Fibroblast of the conjunctiva (primary cell): ENCODE data around the gene GMPR.
"Not testable (repeated sequence)": the region's sequence is repeated elsewhere in the genome, so short reads cannot be mapped to it uniquely, and the experiment has no call there.

Experiments used
- DNase-seq: peaks from one replicate; pipeline ENCODE4 v3.0.0-alpha.2; 2010; ENCODE audit warnings: low read depth

The GMPR gene

DNA sequence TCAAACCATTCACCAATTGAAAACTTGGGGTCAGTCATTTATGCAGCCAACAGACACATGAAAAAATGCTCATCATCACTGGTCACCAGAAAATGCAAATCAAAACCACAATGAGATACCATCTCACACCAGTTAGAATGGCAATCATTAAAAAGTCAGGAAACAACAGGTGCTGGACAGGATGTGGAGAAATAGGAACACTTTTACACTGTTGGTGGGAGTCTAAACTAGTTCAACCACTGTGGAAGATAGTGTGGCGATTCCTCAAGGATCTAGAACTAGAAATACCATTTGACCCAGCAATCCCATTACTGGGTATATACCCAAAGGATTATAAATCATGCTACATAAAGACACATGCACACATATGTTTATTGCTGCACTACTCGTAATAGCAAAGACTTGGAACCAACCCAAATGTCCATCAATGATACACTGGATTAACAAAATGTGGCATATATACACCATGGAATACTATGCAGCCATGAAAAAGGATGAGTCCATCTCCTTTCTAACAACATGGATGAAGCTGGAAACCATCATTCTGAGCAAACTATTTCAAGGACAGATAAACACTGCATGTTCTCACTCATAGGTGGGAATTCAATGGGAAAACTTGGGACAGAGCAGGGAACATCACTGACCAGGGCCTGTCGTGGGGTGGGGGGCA, 13.2 kb upstream of the GMPR start:
- DNase-seq = not testable (repeated sequence)

DNA sequence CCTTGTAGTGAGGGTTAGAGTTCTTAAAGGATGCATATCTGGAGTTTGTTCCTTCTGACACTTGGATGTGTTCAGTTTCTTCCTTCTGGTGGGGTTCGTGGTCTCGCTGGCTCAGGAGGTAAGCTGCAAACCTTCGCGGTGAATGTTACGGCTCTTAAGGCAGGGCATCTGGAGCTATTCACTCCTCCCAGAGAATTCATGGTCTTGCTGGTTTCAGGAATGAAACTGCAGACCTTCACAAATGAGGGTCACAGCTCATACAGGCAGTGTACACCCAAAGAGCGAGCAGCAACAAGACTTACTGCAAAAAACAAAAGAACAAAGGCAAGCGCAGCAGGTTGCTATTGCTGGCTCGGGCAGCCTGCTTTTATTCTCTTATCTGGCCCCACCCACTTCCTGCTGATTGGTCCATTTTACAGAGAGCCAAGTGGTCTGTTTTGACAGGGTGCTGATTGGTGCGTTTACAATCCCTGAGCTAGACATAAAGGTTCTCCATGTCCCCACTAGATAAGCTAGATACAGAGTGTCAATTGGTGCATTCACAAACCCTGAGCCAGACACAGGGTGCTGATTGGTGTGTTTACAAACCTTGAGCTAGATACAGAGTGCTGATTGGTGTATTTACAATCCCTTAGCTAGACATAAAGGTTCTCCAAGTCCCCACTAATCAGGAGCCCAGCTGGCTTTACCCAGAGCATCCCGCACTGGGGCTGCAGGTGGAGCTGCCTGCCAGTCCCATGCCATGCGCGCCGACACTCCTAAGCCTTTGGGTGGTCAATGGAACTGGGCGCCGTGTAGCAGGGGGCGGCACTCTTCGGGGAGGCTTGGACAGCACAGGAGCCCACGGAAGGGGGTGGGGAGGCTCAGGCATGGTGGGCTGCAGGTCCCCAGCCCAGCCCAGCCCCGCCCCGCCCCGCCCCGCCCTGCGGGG, 12.0 kb upstream of the GMPR start:
- DNase-seq = not testable (repeated sequence)

DNA sequence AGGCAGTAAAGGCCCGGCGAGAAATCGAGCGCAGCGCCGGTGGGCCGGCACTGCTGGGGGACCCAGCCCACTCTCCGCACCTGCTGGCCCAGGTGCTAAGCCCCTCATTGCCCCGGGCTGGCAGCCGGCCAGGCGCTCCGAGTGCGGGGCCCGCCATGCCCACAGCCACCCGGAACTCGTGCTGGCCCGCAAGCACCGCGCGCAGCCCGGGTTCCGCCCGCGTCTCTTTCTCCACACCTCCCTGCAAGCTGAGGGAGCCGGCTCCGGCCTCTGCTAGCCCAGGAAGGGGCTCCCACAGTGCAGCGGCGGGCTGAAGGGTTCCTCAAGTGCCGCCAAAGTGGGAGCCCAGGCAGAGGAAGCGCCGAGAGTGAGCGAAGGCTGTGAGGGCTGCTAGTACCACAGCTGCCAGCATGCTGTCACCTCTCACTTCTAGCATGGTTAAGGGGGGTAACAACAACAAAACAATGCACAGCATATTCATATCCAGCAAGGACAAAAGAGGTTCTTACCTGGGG, 11.3 kb upstream of the GMPR start:
- no peak for DNase-seq

DNA sequence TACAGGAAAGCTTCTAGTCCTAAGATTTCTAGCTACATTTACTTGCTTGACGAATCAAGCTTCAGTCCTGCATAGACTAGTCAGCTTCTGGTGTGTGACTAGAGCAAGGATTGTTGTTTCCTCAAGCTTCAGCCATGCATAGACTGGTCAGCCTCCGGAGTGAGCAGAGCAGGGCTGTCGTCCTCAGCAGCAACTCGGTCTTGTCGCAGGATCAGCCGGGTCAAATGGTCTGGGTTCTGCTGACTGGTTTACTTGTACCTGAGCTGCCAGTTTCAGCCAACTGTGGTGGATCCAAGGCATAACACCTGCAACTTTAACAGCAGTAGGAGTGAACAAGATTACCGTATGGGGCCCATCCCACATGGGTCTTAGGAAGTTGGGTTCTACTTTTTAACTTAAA, 10.8 kb upstream of the GMPR start:
- DNase-seq = no peak

DNA sequence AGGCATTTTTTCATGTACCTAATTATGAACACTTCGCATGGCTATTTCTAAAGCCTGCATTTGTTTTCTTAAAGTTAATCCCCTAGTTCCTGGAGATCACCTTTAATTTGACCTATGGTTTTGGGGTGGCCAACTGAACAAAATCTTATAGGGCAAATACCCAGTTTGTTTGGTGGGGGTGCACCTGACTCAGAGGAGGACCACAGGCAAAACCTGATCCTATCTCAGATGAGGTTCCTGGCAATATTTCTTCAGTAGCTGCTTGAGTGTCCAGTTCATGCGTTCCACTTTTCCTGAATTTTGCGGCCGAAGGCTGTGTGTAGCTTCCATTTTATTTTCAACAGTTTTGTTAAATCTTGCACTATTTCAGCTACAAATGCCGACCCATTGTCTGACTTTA, 10.3 kb upstream of the GMPR start:
- DNase-seq = no peak

DNA sequence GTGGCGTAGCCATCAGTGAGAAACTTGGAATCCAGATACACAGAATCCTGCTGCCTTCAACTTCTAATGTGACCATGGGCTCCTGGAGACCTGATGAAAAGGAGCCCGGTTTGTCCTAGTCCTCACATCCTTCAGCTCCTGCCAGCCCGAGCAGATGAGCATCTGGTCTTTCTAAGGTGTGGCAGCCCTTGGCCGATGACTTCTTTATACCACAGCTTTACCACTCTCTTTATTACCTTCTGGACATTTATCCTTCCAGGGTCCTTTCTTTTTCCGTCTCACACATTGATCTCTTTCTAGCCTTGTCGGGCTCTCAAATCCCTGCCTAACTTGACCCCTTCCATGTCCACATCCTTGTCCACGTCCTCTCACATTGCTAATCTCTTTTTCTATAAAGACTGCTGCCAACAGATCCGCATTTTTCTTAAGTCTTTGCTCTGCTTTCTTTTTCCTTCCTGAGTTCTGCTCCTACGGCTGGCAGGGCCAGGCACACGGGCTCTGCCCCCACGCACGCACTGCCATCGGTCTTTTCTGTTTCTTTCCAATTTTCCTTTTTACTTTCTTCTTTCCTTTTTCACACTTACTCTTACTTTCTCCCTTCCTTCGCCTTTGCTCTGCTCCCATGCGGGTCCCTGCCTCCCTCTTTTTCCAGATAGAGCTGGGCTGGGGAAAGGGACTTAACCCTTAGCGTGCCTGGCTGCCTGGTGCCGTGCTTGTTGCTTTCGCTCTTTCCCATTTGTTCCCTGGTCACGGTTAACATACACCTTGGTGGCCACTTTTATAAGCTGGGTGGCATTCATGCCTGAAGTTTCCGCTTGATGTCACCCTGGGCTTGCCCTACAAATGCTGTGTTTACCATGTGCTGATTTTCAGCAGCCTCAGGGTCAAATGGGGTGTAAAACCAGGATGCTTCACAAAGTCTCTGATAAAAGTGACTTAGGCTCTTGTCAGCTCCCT, 9.4 kb upstream of the GMPR start:
- DNase-seq = no peak

DNA sequence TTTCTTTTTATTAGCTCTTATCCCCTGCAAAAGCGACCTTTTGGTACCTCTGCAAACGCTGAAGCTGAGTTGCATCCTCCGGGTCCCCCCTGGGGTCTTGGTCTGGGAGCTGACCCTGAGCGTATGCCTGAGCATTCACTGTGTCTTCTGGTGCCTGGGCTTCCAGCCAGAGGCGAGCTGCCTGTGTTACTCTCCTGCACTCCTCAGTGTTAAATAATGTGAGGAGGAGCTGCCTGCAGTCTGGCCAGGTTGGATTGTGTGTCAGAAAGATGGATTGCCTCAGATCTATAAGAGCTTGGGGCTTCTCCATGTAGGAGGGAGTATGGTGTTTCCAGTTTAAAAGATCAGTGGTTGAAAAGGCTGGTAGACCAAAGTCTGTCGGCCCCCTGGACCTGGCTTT, 8.7 kb upstream of the GMPR start:
- no peak for DNase-seq

DNA sequence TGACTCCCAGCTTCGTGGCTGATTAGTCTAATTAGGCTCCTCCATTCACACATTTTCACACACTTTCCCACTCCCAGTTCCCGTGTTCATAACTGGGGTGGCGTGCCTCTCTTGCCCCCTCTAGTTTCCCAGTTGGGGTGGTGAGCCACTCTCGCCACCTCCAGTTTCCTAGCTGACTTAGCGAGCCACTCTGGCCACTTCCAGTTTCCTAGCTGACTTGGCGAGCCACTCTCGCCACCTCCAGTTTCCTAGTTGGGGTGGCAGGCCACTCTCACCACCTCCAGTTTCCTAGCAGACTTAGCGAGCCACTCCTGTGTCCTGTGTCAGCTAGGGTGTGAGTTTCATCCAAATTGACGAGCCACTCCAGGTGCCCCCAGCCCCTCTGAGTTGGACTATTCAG, 7.4 kb upstream of the GMPR start:
- DNase-seq = no peak

DNA sequence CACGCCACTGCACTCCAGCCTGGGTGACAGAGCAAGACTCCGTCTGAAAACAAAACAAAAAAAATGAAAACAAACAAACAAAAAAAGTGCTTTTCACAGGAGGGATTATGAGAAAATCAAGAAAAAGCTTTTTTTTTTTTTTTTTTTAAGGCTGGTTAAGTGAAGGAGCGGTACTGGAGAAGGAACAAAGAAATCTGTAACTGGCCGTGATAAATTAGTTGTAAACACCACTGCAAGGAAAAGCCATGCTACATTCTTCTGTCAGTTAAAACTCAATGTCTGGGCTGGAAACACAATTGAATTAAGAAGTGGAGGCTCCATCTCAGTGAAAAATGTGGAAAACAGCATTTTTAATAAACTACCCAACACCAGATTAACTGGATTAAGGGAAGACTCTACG, 6.3 kb upstream of the GMPR start:
- no peak for DNase-seq

DNA sequence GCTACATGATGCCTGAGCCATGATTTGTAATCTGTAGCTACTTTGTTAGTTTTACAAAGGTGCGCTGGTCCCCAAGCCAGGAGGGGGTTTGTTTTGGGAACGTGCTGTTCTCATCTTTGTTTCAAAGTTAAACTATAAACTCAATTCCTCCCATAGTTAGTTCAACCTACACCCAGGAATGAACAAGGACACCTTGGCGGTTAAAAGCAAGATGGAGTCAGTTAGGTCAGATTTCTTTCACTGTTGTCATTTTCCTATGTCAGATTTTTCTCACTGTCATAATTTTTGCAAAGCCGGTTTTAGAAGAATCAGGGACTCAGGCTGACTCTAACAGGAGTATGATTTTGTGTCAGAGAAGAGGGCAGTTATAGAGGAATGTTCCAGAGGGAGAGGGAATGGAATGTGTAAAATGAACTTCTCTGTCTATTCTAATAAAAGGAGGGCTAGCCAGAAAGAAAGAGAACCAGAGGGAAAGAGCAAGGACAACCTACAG, 2.3 kb upstream of the GMPR start:
- no peak for DNase-seq

DNA sequence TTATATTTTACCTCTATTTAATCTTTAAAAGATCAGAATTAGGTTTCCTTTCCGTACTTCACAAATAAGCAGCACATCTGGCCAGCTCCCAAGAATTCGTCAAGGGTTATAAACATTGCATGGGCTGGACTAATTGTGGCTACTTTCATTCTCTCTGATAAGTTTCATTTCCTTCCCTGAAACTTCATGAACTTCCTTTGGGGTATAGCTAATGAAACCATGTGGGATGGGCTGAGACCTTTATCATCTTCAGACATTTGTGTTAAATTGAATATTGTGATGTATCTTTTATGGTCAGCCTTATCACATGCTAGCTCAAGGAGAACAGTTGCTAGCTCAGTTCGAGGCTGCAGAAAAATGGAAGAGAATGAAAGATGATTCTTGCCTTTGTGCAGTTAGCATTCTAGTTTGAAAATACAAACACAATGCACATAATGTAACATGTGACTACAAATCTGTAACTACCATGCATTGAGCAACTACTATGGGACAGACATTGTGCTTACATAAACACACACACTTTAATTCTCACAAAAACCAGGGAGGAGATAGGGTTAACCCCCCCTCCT, 1.7 kb upstream of the GMPR start:
- DNase-seq = peak; percentile 21

DNA sequence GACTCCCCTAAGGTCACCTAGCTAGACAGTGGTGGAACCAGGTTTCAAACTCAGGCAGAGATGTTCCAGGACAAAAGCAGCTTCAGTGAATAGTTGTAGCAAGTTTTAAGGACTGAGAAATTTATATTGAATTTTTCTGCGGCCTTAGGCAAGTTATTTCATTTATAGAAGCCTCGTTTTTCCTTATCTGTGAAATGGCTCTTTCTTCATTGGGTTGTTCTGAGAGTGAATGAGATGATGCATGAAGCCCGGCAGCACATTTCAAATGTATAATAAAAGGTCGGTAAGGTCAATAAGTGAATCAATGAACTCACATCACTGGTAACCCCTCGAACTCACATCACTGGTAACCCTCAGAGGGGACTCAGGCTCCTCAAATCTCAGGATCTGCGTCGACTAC, 1.1 kb upstream of the GMPR start:
- no peak for DNase-seq

DNA sequence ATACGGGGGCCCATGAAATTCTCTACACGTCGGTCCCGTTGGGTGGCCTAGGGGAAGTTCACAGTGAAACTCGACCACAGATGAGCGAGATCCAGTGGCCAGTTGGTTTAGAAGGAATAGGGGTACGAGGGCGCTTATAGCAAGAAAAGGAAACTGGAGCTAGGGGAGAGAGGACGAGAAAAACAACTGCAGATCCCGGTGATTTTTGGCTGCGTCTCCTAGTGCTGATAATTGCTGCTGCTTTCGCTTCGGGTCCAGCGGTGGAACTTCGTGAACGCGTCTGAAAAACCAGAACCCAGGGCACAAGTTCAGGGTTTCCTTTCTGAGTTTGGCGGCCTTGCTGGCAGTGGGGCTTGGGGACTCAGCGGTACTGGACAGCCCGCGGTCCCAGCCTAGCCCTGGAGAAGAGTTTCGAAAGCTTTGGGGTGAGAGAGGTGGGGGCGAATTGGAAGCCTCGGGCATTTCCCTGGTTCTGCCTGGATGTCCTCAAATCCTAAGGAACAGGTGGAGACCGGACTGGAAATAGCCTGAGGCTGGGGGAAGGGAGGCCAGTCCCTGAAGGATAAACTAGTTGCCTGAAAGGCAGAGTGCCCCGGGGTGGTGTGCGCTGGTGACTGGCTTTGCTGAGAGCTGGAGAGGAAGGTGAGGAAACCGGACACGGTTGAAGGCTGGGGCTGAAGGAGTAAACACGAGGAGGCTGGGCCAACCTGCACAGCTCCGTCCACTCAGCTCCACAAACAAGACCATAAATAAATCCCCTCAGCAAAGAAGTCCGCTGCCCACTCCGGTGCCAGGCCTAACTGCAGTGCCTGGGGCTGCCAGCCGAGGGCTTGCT, 793 bp downstream of the GMPR start:
- DNase-seq = no peak

DNA sequence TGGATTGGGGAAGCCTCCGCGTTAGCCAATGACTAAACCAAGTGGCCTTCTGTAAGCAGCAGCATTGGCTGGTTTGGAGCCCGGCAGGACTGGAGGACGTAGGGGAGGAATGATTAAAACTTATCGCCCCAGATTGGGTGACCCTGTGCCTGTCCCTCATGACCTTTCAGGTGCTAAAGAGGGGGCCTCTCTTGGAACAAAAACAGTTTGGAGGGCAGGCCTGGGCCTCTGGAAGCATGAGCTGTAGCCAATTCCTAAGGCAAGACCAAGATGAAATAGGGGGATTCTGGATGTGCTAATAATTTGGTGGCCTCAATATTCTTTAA, 1.4 kb downstream of the GMPR start:
- DNase-seq = no peak

DNA sequence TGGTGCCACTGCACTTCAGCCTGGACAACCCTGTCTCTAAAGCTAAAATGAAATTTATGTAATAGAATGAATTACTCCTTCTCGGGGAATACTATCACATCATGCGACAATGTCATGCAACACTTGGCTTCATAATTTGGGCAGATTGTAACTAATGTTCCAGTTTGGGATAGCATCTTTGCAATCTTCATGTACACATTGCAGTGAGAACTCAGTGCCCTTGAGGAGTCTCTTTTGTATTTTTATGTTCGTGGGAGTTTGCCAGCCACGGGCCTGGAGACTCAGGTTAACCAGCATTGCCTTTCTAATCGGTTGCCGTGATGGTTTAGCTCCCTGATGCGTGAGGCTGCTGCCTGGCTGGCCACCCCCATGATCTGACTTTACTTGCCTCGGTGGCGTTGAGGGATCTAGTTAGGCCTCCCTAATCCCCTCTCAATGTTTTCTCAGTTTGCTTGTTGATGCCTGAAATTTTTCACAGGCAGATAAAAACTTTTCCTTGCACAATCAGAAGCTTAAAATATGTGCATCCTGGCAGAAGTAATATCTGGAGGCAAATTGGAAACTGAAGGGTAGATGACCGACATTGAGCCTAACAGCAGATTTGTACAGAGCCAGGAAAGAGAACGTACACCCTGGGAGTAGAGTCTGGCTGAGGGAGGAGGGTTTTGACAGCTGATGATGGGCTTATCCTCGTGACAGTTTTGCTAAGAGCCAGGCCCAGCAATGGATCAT, 2.4 kb downstream of the GMPR start:
- no peak for DNase-seq

DNA sequence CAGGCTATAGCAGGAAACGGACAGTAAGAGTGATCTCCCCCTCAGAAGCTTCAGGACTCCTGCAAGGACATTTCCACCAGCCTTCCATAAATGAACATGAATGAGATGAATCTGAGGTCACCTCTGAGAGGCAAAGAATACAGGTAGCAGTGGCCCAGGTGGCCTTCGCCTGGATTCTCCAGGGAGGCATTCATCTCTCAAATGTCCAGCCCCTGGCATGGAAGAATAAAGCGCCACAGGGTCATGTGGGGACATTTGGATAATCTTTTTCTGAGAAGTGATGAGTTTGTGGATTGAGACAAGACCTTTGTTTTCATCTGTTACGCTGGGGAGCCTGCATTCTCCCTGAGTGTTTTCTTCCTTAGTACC, 2.9 kb downstream of the GMPR start:
- no peak for DNase-seq

DNA sequence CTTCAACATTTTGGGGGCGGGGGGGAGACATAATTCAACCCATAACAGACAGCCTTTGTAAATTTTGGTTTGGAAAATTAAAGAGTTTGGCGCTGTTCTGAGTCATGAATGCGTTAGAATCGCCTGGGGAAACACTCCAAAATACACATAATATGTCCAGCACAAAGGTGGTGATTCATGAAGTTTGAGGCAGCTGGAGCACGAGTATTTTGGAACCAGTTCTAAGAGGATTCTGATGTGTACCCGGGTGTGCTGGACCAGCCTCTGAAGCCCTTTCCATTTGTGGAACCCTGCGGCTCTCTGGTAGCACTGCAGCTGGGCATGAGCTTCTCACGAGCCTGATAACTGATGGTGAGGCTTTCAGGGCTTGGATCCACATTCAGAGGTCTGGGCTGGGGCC, 4.7 kb downstream of the GMPR start:
- DNase-seq = peak; percentile 60

DNA sequence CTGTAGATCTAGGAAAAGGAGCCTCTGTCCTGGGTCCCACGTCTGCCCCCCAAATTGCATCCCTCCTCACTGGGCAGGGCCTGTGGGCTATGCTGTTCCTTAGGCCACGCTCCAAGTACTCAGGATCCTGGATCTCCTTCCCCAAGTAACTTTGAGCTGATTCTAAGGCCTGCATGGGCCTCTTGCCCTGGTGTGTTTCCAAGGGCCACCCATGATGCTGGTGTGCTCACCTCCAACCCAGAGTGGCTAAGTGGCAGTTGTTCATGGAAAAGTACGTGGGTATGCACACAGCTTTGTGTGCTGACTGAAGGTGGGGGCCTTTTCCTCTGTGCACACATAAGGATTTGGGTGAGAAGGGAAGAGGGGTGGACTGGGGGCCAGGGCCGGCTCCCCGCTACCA, 5.3 kb downstream of the GMPR start:
- no peak for DNase-seq

DNA sequence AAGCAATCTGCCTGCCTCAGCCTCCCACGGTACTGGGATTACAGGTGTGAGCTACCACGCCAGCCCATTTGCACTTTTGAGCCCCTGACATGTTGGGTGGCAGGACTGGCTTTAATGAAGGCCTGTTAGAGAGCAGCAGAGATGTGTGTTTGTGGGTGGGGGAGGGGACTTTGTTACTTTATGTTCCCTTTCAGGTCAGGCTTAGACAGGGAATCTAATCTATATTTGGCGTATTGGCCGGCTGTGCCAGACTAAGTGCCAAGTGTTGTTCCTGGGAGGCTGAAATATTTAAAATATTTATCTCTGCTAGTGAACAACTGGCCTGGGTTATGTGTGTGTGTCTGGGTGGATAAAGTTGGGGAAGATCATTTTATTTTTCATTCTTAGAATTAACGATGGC, 6.1 kb downstream of the GMPR start:
- DNase-seq = no peak

DNA sequence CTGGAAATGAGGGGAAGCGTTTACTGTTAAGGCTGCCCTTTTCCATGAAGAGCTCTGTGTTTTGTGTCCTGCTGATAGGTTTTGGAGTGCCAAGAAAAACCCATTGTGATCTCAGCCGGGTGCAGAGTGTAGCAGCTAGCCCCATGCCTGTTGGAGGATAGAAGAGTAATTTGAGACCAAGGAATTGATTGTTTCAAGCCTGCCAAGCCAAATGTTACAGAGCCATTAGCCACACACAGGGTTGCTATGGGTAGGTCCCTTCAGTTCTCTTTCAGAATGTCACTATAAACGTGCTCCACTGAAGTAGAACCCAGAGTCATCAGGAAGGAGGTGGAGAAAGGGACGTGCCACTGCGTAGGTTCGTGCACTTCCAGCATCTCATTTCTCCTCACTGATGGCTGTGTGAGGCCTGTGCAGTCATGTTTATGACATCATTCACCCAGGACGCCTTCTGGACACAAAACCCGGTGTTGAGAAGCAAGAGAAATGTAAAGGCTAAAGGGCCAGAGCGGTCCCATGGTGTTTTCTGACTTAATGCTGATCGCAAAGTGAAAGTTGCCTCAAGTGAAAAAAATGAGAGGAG, 6.6 kb downstream of the GMPR start:
- no peak for DNase-seq
